Skin of body (tissue), 3 donors: ENCODE results near the gene PRR3. TPM values are rescaled to one million over a fixed set of nuclear protein-coding genes. Genes with fewer than 3 reads are reported as not detected.

ENCODE experiments used
- DNase-seq: peaks from one replicate; lab custom pipeline; 2025; lab: John Stamatoyannopoulos, UW
- small RNA-seq: library from RNA; depleted of rRNA; stranded (forward); fragments of <200 nt; gene quantifications from one replicate; pipeline ENCODE3, GENCODE V24; 2014; ENCODE audit warnings: low replicate concordance
- total RNA-seq: library from RNA; depleted of rRNA; stranded (reverse); fragments of >200 nt; gene quantifications from one replicate; pipeline ENCODE4 v1.2.3, GENCODE V29; 2014

Gene PRR3
- total RNA-seq, 1 donor from 2014 or later: 6.6 TPM

- no peak for DNase-seq
Measured at GRCh38 chr6:30611856-30612194, 54.7 kb downstream of the PRR3 start.

- DNase-seq: no peak
Measured at GRCh38 chr6:30612213-30612612, 55.1 kb downstream of the PRR3 start.

GRCh38 chr6:30612687-30613248, 55.7 kb downstream of the PRR3 start:
- DNase-seq: no peak

Small RNA genes lying within 50 kb of the gene (small RNA-seq; reads per million reads assigned to genes)
- gene MIR877: 4.1 reads per million, percentile 90 among the genes with 10 or more reads in this experiment

Other genes with a start within 250 kb of the PRR3 start
- 5.5 TPM for gene TRIM39, start 230.4 kb upstream of the PRR3 start, total RNA-seq
- gene RPP21, start 212.1 kb upstream of the PRR3 start, total RNA-seq: 14.0 TPM
- 115 TPM for gene HLA-E, start 67.8 kb upstream of the PRR3 start, total RNA-seq
- gene GNL1, start 806 bp upstream of the PRR3 start, total RNA-seq: 35.8 TPM
- gene ABCF1, start 14.1 kb downstream of the PRR3 start, total RNA-seq: 27.4 TPM
- 15.2 TPM for gene PPP1R10, start 59.9 kb downstream of the PRR3 start, total RNA-seq
- 41.3 TPM for gene MRPS18B, start 60.5 kb downstream of the PRR3 start, total RNA-seq
- 7.8 TPM for gene ATAT1, start 69.6 kb downstream of the PRR3 start, total RNA-seq
- 5.2 TPM for gene C6orf136, start 89.8 kb downstream of the PRR3 start, total RNA-seq
- 17.9 TPM for gene DHX16, start 115.7 kb downstream of the PRR3 start, total RNA-seq
- gene PPP1R18, start 129.3 kb downstream of the PRR3 start, total RNA-seq: 22.2 TPM
- 3.6 TPM for gene NRM, start 133.7 kb downstream of the PRR3 start, total RNA-seq
- 9.3 TPM for gene MDC1, start 160.0 kb downstream of the PRR3 start, total RNA-seq
- 296 TPM for gene TUBB, start 163.1 kb downstream of the PRR3 start, total RNA-seq
- 32.6 TPM for gene FLOT1, start 185.4 kb downstream of the PRR3 start, total RNA-seq
- gene IER3, start 187.3 kb downstream of the PRR3 start, total RNA-seq: 33.0 TPM